Fibroblast of lung (primary cell): ENCODE measurements around the gene TNKS1BP1. TPM values are rescaled to one million over a fixed set of nuclear protein-coding genes. Genes with fewer than 3 reads are reported as not detected.

Source experiments
- DNase-seq, 2 donors: peaks; one replicate each; pipeline versions ENCODE4 v3.0.0 to v3.0.0-alpha.2; 2010; ENCODE audit warnings: low read depth in 2 of 2
- H2AFZ ChIP-seq: 2 replicates; pipeline ENCODE4 v1.5.1; 2012; ENCODE audit warnings: low read length, control low read depth, inconsistent platforms
- H3K27ac ChIP-seq: 2 replicates; pipeline ENCODE4 v1.5.1; 2011; ENCODE audit warnings: low read length, control low read depth; ENCODE audit not compliant: insufficient read depth
- H3K27me3 ChIP-seq: 2 replicates; pipeline ENCODE4 v1.5.1; 2011; ENCODE audit warnings: mild to moderate bottlenecking, low read length; ENCODE audit not compliant: control insufficient read depth, insufficient read depth
- H3K36me3 ChIP-seq: 2 replicates; pipeline ENCODE4 v1.5.1; 2011; ENCODE audit warnings: low read length; ENCODE audit not compliant: control insufficient read depth, insufficient read depth
- H3K4me1 ChIP-seq: 2 replicates; pipeline ENCODE4 v1.5.1; 2011; ENCODE audit warnings: low read length; ENCODE audit not compliant: control insufficient read depth, insufficient read depth; ENCODE audit errors: extremely low read depth
- H3K4me2 ChIP-seq: 2 replicates; pipeline ENCODE4 v1.5.1; 2011; ENCODE audit warnings: low read length, control low read depth; ENCODE audit not compliant: insufficient read depth; ENCODE audit errors: extremely low read depth
- H3K4me3 ChIP-seq, 4 experiments: fragments of 200-600 bp in 1 of 4; sonication (generic) in 1 of 4; replicated peaks in 1 of 4; 2 replicates each; pipeline ENCODE4 v1.5.1; 2011 to 2016; ENCODE audit warnings: low read length in 4 of 4, low read depth in 3 of 4, mild to moderate bottlenecking in 3 of 4, control low read depth in 2 of 4, inconsistent platforms in 1 of 4, mixed read lengths in 1 of 4; ENCODE audit not compliant: insufficient read depth in 1 of 4; ENCODE audit errors: control extremely low read depth in 1 of 4
- H3K79me2 ChIP-seq: 2 replicates; pipeline ENCODE4 v1.5.1; 2012; ENCODE audit warnings: mild to moderate bottlenecking, low read length, inconsistent platforms; ENCODE audit not compliant: control insufficient read depth, insufficient read depth
- H3K9ac ChIP-seq: 2 replicates; pipeline ENCODE4 v1.5.1; 2011; ENCODE audit warnings: mild to moderate bottlenecking, low read length, control low read depth; ENCODE audit not compliant: insufficient read depth
- H3K9me3 ChIP-seq: 2 replicates; pipeline ENCODE4 v1.5.1; 2012; ENCODE audit warnings: low read depth, low read length; ENCODE audit not compliant: control insufficient read depth, insufficient read depth
- H4K20me1 ChIP-seq: 2 replicates; pipeline ENCODE4 v1.5.1; 2011; ENCODE audit warnings: low read length; ENCODE audit not compliant: control insufficient read depth, insufficient read depth; ENCODE audit errors: extremely low read depth
- CTCF ChIP-seq, 2 donors: IDR thresholded peaks in 1 of 2; conservative IDR thresholded peaks in 1 of 2; 1 replicate in 1 of 2; 2 replicates in 1 of 2; pipeline ENCODE4 v1.5.1; 2011 to 2012; ENCODE audit warnings: low read length in 2 of 2, control low read depth in 1 of 2, inconsistent platforms in 1 of 2, low read depth in 1 of 2, mild to moderate bottlenecking in 1 of 2
- EZH2 ChIP-seq: IDR thresholded peaks from 2 replicates; pipeline ENCODE4 v1.5.1; 2012; ENCODE audit warnings: low read length, control low read depth, mild to moderate bottlenecking; ENCODE audit errors: missing control alignments
- polyA plus RNA-seq, 2 donors: library from polyadenylated mRNA; depleted of rRNA in 1 of 2; stranded (reverse) in 1 of 2; unstranded in 1 of 2; fragments of >200 nt; gene quantifications; 2 replicates each; pipeline ENCODE4 v1.2.1, GENCODE V29; 2011 to 2012; ENCODE audit warnings: missing spikeins in 1 of 2
- total RNA-seq: library from RNA; depleted of rRNA; stranded (reverse); fragments of >200 nt; gene quantifications from 2 replicates; pipeline ENCODE4 v1.2.1, GENCODE V29; 2014

Gene TNKS1BP1
- total and polyA plus RNA-seq, 2 donors (not counting 1 experiment from before 2014, with no cell fraction given): 70.2 to 111 TPM

DNA sequence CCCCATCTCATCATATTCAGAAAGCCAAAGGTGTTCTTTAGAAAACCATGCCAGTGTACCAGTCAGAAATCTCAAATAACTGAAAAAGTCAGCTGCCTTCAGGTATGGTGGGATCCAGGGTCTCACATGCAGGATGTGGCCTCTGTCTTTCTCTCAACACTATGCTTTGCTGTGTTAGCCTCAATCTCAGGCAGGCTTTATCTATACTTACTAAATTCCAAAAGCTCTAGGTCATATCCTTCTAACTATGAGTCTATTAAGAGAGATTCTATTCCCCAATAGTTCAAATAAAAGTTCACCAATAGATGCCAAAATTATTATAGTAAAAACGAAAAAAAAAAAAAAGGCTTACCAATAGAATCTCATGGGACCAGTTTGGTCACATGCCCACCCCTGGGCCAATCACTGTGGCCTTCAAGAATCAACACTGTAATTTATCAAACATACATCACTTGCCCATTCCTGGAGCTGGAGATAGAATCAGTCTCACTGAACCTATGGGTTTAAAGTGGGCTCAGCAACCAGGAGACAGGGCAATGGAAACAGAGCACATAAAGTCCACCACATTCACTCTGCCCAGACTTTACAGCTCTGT is 49.8 kb downstream of the TNKS1BP1 start:
- TF ChIP-seq CTCF (conservative IDR thresholded peaks at IDR 0.05 in 1 of 2, IDR thresholded peaks at IDR 0.05 in 1 of 2; ENCODE audit: low read depth in 1 of 2, low read length in 2 of 2): no peak
- TF ChIP-seq EZH2: no peak
- H3K27ac ChIP-seq: no peak overlapping the region
- no peaks in the 10 kb centered on the region for H3K36me3 ChIP-seq
- peaks cover 16% of the 10 kb centered on the region for H3K4me1 ChIP-seq
- no peaks in the 10 kb centered on the region for H3K27me3 ChIP-seq
- no peak overlapping the region for H3K4me3 ChIP-seq
- H2AFZ ChIP-seq: no peak overlapping the region
- DNase-seq: peak in 1 of 2 donors; percentile 30
- H3K9ac ChIP-seq: no peak overlapping the region
- no peaks in the 10 kb centered on the region for H3K9me3 ChIP-seq
- H3K4me2 ChIP-seq: no peak overlapping the region
- H3K79me2 ChIP-seq: no peaks in the 10 kb centered on the region
- no peaks in the 10 kb centered on the region for H4K20me1 ChIP-seq

- Histone ChIP-seq H3K27me3 (no peaks in the 10 kb centered on the region), H3K4me1 (peaks cover 9% of the 10 kb centered on the region), H2AFZ (no peak overlapping the region), H3K79me2 (no peaks in the 10 kb centered on the region), H4K20me1 (no peaks in the 10 kb centered on the region), H3K27ac (no peak overlapping the region), H3K4me2 (no peak overlapping the region), H3K36me3 (no peaks in the 10 kb centered on the region), H3K9ac (no peak overlapping the region), H3K9me3 (no peaks in the 10 kb centered on the region), H3K4me3 (no peak overlapping the region)
- DNase-seq: no peak
- TF ChIP-seq EZH2 (no peak), CTCF (conservative IDR thresholded peaks at IDR 0.05 in 1 of 2, IDR thresholded peaks at IDR 0.05 in 1 of 2; ENCODE audit: low read depth in 1 of 2, low read length in 2 of 2) (no peak)
These were observed 51.2 kb downstream of the TNKS1BP1 start for GRCh38 chr11:57273448-57274058.

DNA sequence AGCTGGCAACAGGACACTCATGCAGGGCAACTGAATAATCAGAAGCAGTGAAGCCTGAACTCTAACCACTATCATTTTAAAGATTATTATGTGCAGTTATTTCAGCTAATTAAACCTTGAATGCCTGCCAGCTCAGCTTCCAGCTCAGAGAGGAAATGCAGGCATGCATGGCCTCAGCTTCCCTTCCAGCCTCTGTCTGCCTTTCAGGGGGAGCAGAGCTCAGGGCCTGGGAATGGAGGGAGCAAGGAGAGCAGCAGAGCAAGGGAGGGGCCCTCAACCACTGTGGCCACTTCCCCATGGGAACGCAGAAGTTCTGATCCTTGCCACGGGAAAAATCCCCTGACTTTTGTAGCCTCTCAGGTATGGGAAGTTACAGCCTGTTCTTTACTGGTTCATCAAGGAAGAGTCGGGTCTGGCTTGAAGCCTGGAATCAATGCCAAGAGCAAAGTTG is 55.2 kb downstream of the TNKS1BP1 start:
- H3K27ac ChIP-seq: no peak overlapping the region
- no peak overlapping the region for H2AFZ ChIP-seq
- H3K79me2 ChIP-seq: no peaks in the 10 kb centered on the region
- no peak for TF ChIP-seq CTCF (conservative IDR thresholded peaks at IDR 0.05 in 1 of 2, IDR thresholded peaks at IDR 0.05 in 1 of 2; ENCODE audit: low read depth in 1 of 2, low read length in 2 of 2)
- no peak for TF ChIP-seq EZH2
- H3K4me2 ChIP-seq: no peak overlapping the region
- DNase-seq: no peak
- no peaks in the 10 kb centered on the region for H4K20me1 ChIP-seq
- no peak overlapping the region for H3K9ac ChIP-seq
- no peaks in the 10 kb centered on the region for H3K36me3 ChIP-seq
- H3K27me3 ChIP-seq: peaks cover 3% of the 10 kb centered on the region
- no peaks in the 10 kb centered on the region for H3K4me1 ChIP-seq
- H3K9me3 ChIP-seq: no peaks in the 10 kb centered on the region
- H3K4me3 ChIP-seq: no peak overlapping the region
